ENCODE results near the gene DMD. TPM values are rescaled to one million over a fixed set of nuclear protein-coding genes. Genes with fewer than 3 reads are reported as not detected.

The DMD gene
- total RNA-seq, 1 donor from 2014 or later: 23.9 TPM

DNA sequence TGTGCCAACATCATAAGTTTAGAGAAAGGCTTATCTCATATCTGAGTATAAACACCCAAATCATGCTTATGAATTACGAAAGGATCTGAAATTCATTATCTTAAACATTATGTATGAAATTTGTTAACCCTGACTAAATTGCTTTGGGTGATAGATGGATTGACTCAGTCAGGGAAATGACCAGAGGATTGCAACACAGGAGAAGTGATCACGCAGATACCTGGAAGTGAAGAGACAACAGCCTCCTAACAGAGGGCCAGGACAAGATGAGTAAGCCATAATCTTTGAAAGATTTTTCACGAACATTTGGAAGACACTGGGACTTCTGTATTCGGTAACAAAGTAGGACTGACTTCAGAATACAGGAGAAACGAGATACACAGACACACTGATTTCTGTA is 363.4 kb downstream of the DMD start:
- Mint-ChIP-seq H3K27ac (no peak overlapping the region), H3K36me3 (ENCODE audit: insufficient read depth) (no peaks in the 10 kb centered on the region), H3K4me3 (ENCODE audit: low read depth) (no peak overlapping the region), H3K4me1 (ENCODE audit: low read depth) (peaks cover 3% of the 10 kb centered on the region), H3K9me3 (ENCODE audit: low read depth) (no peaks in the 10 kb centered on the region), H3K27me3 (no peaks in the 10 kb centered on the region)
- TF ChIP-seq, protein P1, sequence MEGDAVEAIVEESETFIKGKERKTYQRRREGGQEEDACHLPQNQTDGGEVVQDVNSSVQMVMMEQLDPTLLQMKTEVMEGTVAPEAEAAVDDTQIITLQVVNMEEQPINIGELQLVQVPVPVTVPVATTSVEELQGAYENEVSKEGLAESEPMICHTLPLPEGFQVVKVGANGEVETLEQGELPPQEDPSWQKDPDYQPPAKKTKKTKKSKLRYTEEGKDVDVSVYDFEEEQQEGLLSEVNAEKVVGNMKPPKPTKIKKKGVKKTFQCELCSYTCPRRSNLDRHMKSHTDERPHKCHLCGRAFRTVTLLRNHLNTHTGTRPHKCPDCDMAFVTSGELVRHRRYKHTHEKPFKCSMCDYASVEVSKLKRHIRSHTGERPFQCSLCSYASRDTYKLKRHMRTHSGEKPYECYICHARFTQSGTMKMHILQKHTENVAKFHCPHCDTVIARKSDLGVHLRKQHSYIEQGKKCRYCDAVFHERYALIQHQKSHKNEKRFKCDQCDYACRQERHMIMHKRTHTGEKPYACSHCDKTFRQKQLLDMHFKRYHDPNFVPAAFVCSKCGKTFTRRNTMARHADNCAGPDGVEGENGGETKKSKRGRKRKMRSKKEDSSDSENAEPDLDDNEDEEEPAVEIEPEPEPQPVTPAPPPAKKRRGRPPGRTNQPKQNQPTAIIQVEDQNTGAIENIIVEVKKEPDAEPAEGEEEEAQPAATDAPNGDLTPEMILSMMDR (IDR thresholded peaks at IDR 0.05; ENCODE audit: unreplicated experiment): no peak
- DNase-seq (ENCODE audit: low spot score, unreplicated experiment): no peak

DNA sequence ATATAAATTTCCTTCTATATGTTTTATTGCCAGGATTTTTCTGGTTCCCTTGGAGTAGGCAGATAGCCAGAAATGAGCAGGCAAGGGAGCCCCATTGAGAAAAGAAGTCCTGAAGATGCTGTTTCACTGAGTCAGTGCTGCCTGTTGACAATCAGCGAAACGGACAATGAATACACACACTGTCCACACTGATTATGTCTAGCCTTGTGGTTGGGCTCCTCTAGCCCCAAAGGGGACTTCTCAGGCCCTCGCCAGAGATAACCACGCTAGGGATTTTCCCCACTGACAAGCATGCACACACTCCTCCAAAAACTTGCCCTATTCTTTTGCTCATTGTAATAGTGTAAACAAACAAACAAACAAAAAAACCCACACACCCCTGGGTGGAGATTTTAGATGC is 369.3 kb downstream of the DMD start:
- no peaks in the 10 kb centered on the region for H3K27me3 Mint-ChIP-seq
- H3K36me3 Mint-ChIP-seq (ENCODE audit: insufficient read depth): no peaks in the 10 kb centered on the region
- H3K9me3 Mint-ChIP-seq (ENCODE audit: low read depth): peaks cover 4% of the 10 kb centered on the region
- TF ChIP-seq, protein P1 (IDR thresholded peaks at IDR 0.05; ENCODE audit: unreplicated experiment): no peak
- no peak for DNase-seq (ENCODE audit: low spot score, unreplicated experiment)
- H3K27ac Mint-ChIP-seq: no peak overlapping the region
- H3K4me1 Mint-ChIP-seq (ENCODE audit: low read depth): peaks cover 3% of the 10 kb centered on the region
- no peak overlapping the region for H3K4me3 Mint-ChIP-seq (ENCODE audit: low read depth)

DNA sequence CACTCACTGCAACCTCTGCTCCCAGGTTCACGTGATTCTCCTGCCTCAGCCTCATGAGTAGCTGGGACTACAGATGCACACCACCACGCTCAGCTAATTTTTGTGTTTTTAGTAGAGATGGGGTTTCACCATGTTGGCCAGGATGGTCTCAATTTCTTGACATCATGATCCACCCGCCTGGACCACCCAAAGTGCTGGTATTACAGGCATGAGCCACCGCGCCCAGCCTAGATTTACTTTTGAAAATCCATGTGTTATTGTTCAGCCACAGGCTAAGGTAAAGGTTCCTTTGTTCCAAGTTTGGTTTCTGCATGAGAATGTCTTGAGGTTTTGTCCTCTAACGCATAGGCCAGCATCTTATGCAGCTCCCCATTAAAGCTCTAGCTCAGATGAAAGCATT is 371.6 kb downstream of the DMD start:
- Mint-ChIP-seq H3K4me1 (ENCODE audit: low read depth) (peaks cover 3% of the 10 kb centered on the region), H3K36me3 (ENCODE audit: insufficient read depth) (no peaks in the 10 kb centered on the region), H3K27me3 (no peaks in the 10 kb centered on the region), H3K27ac (no peak overlapping the region), H3K4me3 (ENCODE audit: low read depth) (no peak overlapping the region), H3K9me3 (ENCODE audit: low read depth) (peaks cover 4% of the 10 kb centered on the region)
- TF ChIP-seq, protein P1 (IDR thresholded peaks at IDR 0.05; ENCODE audit: unreplicated experiment): no peak
- DNase-seq (ENCODE audit: low spot score, unreplicated experiment): no peak

DNA sequence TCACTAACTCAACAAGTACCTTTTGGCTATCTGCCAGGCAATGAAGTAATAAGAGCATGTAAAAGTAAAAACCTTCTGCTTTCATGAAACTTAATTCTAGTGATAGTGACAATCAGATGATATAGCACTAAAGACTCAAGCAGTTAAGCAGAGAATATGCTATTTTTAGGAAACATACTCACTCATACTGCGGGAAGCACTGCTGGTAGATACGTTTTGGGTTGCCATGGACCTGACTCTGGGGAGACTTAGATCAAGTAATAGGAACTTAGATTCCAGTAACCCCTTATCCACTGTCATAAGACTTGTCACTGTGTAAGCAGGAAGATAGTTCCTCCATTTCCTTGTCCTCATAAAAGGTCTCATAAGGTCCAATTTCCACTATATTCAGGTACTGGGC is 386.3 kb downstream of the DMD start:
- no peaks in the 10 kb centered on the region for H3K9me3 Mint-ChIP-seq (ENCODE audit: low read depth)
- no peaks in the 10 kb centered on the region for H3K36me3 Mint-ChIP-seq (ENCODE audit: insufficient read depth)
- TF ChIP-seq, protein P1 (IDR thresholded peaks at IDR 0.05; ENCODE audit: unreplicated experiment): no peak
- no peak overlapping the region for H3K4me3 Mint-ChIP-seq (ENCODE audit: low read depth)
- no peaks in the 10 kb centered on the region for H3K27me3 Mint-ChIP-seq
- no peak for DNase-seq (ENCODE audit: low spot score, unreplicated experiment)
- H3K4me1 Mint-ChIP-seq (ENCODE audit: low read depth): no peaks in the 10 kb centered on the region
- H3K27ac Mint-ChIP-seq: no peak overlapping the region

DNA sequence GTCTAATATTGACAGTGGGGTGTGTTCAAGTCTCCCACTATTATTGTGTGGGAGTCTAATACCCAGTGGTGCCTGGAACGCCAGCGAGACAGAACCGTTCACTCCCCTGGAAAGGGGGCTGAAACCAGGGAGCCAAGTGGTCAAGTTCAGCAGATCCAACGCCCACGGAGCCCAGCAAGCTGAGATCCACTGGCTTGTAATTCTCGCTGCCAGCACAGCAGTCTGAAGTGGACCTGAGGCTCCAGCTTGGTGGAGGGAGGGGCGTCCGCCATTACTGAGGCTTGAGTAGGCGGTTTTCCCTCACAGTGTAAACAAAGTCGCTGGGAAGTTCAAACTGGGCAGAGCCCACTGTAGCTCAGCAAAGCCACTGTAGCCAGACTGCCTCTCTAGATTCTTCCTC is 407.3 kb downstream of the DMD start:
- Mint-ChIP-seq H3K27me3 (no peaks in the 10 kb centered on the region), H3K9me3 (ENCODE audit: low read depth) (peaks cover 29% of the 10 kb centered on the region), H3K4me1 (ENCODE audit: low read depth) (peaks cover 2% of the 10 kb centered on the region), H3K4me3 (ENCODE audit: low read depth) (no peak overlapping the region), H3K36me3 (ENCODE audit: insufficient read depth) (no peaks in the 10 kb centered on the region), H3K27ac (no peak overlapping the region)
- no peak for DNase-seq (ENCODE audit: low spot score, unreplicated experiment)
- TF ChIP-seq, protein P1 (IDR thresholded peaks at IDR 0.05; ENCODE audit: unreplicated experiment): no peak
